ENCODE data around the gene NRG3. TPM values are rescaled to one million over a fixed set of nuclear protein-coding genes. Genes with fewer than 3 reads are reported as not detected.

Gene NRG3
- total RNA-seq, 1 donor from 2014 or later: not detected

- TF ChIP-seq CTCF (IDR thresholded peaks at IDR 0.05): no peak
- Mint-ChIP-seq H3K36me3 (ENCODE audit: low read depth) (no peaks in the 10 kb centered on the region), H3K27me3 (ENCODE audit: low read depth) (no peaks in the 10 kb centered on the region), H3K4me1 (ENCODE audit: low read depth) (no peaks in the 10 kb centered on the region), H3K27ac (ENCODE audit: unreplicated experiment) (no peak overlapping the region), H3K9me3 (ENCODE audit: low read depth) (peaks cover 12% of the 10 kb centered on the region), H3K4me3 (ENCODE audit: unreplicated experiment) (no peak overlapping the region)
- DNase-seq (ENCODE audit: low spot score): no peak
These were observed 392.0 kb downstream of the NRG3 start for GRCh38 chr10:82267014-82267413.

DNA sequence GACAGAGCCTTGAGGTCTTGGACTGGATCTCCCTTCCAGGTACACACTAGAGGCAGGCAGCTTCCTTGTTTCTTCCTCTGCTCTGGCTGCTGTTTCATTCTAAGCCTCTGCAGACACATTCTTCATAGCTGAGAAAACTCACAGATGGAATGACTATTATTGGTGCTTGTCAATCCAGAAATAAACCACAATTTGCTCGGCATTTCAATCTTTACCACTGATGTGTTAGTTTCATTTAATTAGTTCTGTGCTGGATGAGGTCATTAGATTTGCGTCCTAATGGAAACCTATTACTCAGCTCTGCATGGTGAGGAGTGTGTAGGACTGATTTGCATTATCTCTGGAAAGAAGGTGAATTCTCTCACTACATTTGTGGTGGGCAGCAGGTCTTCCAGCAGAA is 392.5 kb downstream of the NRG3 start:
- Mint-ChIP-seq H3K36me3 (ENCODE audit: low read depth) (no peaks in the 10 kb centered on the region), H3K4me3 (ENCODE audit: unreplicated experiment) (no peak overlapping the region), H3K9me3 (ENCODE audit: low read depth) (peaks cover 12% of the 10 kb centered on the region), H3K27me3 (ENCODE audit: low read depth) (no peaks in the 10 kb centered on the region), H3K27ac (ENCODE audit: unreplicated experiment) (no peak overlapping the region), H3K4me1 (ENCODE audit: low read depth) (no peaks in the 10 kb centered on the region)
- no peak for DNase-seq (ENCODE audit: low spot score)
- no peak for TF ChIP-seq CTCF (IDR thresholded peaks at IDR 0.05)

DNA sequence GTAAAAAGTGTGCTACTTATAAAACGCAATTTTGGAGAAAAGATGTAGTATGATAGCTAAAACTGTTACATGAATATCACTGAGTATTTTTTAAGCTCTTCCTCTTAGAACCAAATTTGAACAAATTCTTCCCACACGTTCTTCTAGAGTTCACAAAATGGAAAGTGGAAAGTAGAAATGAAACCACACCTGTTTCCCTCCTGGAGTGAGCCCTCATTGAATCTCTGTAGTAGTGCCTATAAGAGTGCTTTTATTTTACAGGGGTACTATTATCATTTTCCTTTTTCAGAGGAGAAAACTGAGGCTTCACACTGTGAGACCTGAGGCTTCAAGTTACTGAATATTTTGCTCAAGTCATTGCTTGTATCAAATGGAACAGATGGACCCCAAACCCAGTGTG is 393.0 kb downstream of the NRG3 start:
- H3K27me3 Mint-ChIP-seq (ENCODE audit: low read depth): no peaks in the 10 kb centered on the region
- H3K9me3 Mint-ChIP-seq (ENCODE audit: low read depth): peaks cover 12% of the 10 kb centered on the region
- no peaks in the 10 kb centered on the region for H3K4me1 Mint-ChIP-seq (ENCODE audit: low read depth)
- no peak overlapping the region for H3K4me3 Mint-ChIP-seq (ENCODE audit: unreplicated experiment)
- no peak overlapping the region for H3K27ac Mint-ChIP-seq (ENCODE audit: unreplicated experiment)
- H3K36me3 Mint-ChIP-seq (ENCODE audit: low read depth): no peaks in the 10 kb centered on the region
- DNase-seq (ENCODE audit: low spot score): no peak
- TF ChIP-seq CTCF (IDR thresholded peaks at IDR 0.05): no peak

DNA sequence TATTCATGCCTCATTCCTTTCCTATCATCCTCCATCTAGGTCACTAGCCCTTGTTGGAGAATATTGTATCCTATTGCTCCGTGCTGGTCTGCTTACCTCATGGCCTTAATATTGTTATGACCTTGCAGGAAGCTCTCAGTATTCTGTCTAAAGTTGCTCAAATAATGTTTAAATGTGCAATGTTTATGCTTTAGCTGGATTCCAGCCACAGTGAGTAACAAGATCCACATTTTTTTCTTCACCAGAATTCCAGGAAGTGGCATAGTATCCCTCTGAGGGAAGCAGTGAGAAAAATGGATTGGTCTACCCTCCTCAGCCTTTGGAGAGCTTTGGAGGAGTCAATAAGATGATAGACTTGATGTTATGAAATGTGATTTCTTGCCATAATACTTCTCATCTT is 402.6 kb downstream of the NRG3 start:
- H3K36me3 Mint-ChIP-seq (ENCODE audit: low read depth): no peaks in the 10 kb centered on the region
- no peaks in the 10 kb centered on the region for H3K4me1 Mint-ChIP-seq (ENCODE audit: low read depth)
- H3K4me3 Mint-ChIP-seq (ENCODE audit: unreplicated experiment): no peak overlapping the region
- H3K27me3 Mint-ChIP-seq (ENCODE audit: low read depth): no peaks in the 10 kb centered on the region
- TF ChIP-seq CTCF (IDR thresholded peaks at IDR 0.05): no peak
- no peak overlapping the region for H3K27ac Mint-ChIP-seq (ENCODE audit: unreplicated experiment)
- no peak for DNase-seq (ENCODE audit: low spot score)
- H3K9me3 Mint-ChIP-seq (ENCODE audit: low read depth): no peaks in the 10 kb centered on the region

DNA sequence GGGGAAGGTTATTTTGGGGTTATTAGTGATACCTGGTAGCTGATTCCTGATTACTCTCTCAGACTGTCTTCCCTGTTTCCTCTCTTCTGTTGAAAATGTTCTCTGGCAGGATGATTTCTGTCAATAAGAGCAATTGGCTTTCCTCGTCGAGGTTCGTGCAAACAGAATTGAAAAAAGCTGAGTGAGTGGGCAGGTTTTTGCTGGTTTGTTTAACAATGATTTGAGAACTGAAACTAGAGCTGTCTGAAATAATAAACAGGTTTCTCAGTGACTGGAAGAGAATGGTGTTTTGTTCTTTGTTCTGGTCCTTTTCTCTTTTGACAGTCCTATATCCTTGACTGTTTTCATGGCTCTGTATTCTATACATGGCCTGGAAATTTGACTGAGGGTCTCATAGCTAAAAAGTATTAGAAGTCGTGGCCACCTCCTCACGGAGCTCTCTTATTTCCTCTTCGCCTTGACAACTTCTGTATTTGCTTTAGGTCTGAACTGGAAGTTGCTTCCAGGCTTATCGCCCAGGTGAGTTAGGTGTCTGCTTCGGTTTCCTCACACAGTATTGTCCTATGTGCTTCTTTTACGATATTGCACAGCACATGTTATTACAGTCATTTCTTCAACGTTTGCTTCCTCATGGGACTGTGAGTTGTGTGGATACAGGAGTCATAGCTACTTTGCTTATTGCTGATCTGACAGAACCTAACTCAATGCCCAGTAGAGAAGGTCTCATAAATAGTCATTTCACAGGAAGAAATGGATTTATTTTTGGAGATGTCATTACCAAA is 403.6 kb downstream of the NRG3 start:
- Mint-ChIP-seq H3K4me1 (ENCODE audit: low read depth) (no peaks in the 10 kb centered on the region), H3K27ac (ENCODE audit: unreplicated experiment) (no peak overlapping the region), H3K9me3 (ENCODE audit: low read depth) (peaks cover 2% of the 10 kb centered on the region), H3K27me3 (ENCODE audit: low read depth) (no peaks in the 10 kb centered on the region), H3K4me3 (ENCODE audit: unreplicated experiment) (no peak overlapping the region), H3K36me3 (ENCODE audit: low read depth) (no peaks in the 10 kb centered on the region)
- no peak for DNase-seq (ENCODE audit: low spot score)
- no peak for TF ChIP-seq CTCF (IDR thresholded peaks at IDR 0.05)
